Right lobe of liver (tissue), 6 donors: ENCODE measurements around the gene MYO3A. TPM values are rescaled to one million over a fixed set of nuclear protein-coding genes. Genes with fewer than 3 reads are reported as not detected.
"Not testable (repeated sequence)": the region's sequence is repeated elsewhere in the genome, so short reads cannot be mapped to it uniquely, and the experiment has no call there.

Experiments used
- ATAC-seq, 4 donors: fragments of 200-7000 bp; cut with Tn5 transposase; one replicate each; pipeline ENCODE4 v1.9.1; 2020; ENCODE audit warnings: mild to moderate bottlenecking in 4 of 4, moderate library complexity in 4 of 4
- DNase-seq, 3 donors: peaks; one replicate each; pipeline ENCODE4 v3.0.0-alpha.2; 2020
- H3K27ac ChIP-seq, 3 donors: fragments of 200-600 bp; one replicate each; pipeline ENCODE4 v1.8.0; 2022
- H3K27me3 ChIP-seq, 2 donors: fragments of 200-600 bp; one replicate each; pipeline ENCODE4 v1.8.0; 2022
- H3K36me3 ChIP-seq, 4 donors: fragments of 200-600 bp; sonication (generic) in 1 of 4; one replicate each; pipeline versions ENCODE4 v1.5.1 to v1.8.0; 2017 to 2022; ENCODE audit warnings: control low read depth in 1 of 4
- H3K4me1 ChIP-seq, 4 donors: fragments of 200-600 bp; sonication (generic) in 1 of 4; one replicate each; pipeline versions ENCODE4 v1.5.1 to v1.8.0; 2017 to 2022; ENCODE audit warnings: control low read depth in 1 of 4
- H3K4me3 ChIP-seq, 3 donors: fragments of 200-600 bp; one replicate each; pipeline ENCODE4 v1.8.0; 2022
- H3K9me3 ChIP-seq, 4 donors: fragments of 200-600 bp; sonication (generic) in 1 of 4; one replicate each; pipeline versions ENCODE4 v1.5.1 to v1.8.0; 2017 to 2022; ENCODE audit warnings: control low read depth in 1 of 4
- CTCF ChIP-seq, 4 donors: fragments of 200-600 bp in 3 of 4; fragments of 450-650 bp in 1 of 4; IDR thresholded peaks; one replicate each; pipeline versions ENCODE4 v1.5.1 to v1.8.0; 2016 to 2022; ENCODE audit warnings: antibody characterized with exemption in 4 of 4, mild to moderate bottlenecking in 2 of 4
- POLR2A ChIP-seq: fragments of 450-650 bp; IDR thresholded peaks from one replicate; pipeline ENCODE4 v1.6.1; 2017; ENCODE audit warnings: antibody characterized with exemption, mild to moderate bottlenecking
- WGBS: methylation state at CpG from one replicate; pipeline ENCODE4 v1.1.6; 2018; ENCODE audit warnings: low coverage, low lambda C conversion rate; ENCODE audit not compliant: insufficient coverage; ENCODE audit errors: missing lambda C conversion rate; 5-methylcytosine and 5-hydroxymethylcytosine counted together
- intact Hi-C, 2 donors: fragments of 100-400 bp; cut with DNase I; formaldehyde crosslinking; loops; one replicate each; pipeline versions ENCODE4 v1.11.2 to v1.14.1; 2022
- total RNA-seq, 6 experiments: library from RNA; depleted of rRNA in 2 of 6; stranded (reverse); fragments of >200 nt in 2 of 6; fragmentation: NEBNext Ultra II Directional in 3 of 6; extraction: Animal tissue kit (Norgen Biotek cat#: 25700) in 3 of 6; gene quantifications; one replicate each; pipeline versions ENCODE4 v1.1.0 to v1.2.4, GENCODE V29; 2016 to 2023
- donor health status: DM: no; HTN: yes; CAD: no.
- donor health status: DM: no; HTN: no; CAD: no.
- donor health status: DM: no; HTN: no; CAD: no.
- donor health status: DM: no; HTN: yes; CAD: no.
- donor health status: DM: no; HTN: yes; CAD: no.

The MYO3A gene
- total RNA-seq, 6 experiments from 2014 or later = 0.04 to 0.12 (median 0.12) TPM; not detected in 3

- DNase-seq = no peak
- WGBS = 24% methylated on average over 4 of the region's 4 CpGs
- TF ChIP-seq CTCF (IDR thresholded peaks at IDR 0.05) (no peak), POLR2A (no peak)
- H3K27ac ChIP-seq = no peak overlapping the region
- intact Hi-C loops = no loop called here
- no peaks in the 10 kb centered on the region for H3K9me3 ChIP-seq
- H3K4me3 ChIP-seq = no peak overlapping the region
- no peak for ATAC-seq
- H3K4me1 ChIP-seq = no peaks in the 10 kb centered on the region
- H3K27me3 ChIP-seq = no peaks in the 10 kb centered on the region
- no peaks in the 10 kb centered on the region for H3K36me3 ChIP-seq
These were observed 118.3 kb downstream of the MYO3A start for GRCh38 chr10:26052326-26052725.

- H3K27me3 ChIP-seq = no peaks in the 10 kb centered on the region
- intact Hi-C loops = no loop called here
- no peak overlapping the region for H3K4me3 ChIP-seq
- no peak for ATAC-seq
- H3K27ac ChIP-seq = no peak overlapping the region
- no peak for DNase-seq
- TF ChIP-seq CTCF (IDR thresholded peaks at IDR 0.05) = no peak
- no peak for TF ChIP-seq POLR2A
- 38% methylated on average over 1 of the region's 1 CpG for WGBS
- H3K4me1 ChIP-seq = no peaks in the 10 kb centered on the region
- no peaks in the 10 kb centered on the region for H3K9me3 ChIP-seq
- H3K36me3 ChIP-seq = no peaks in the 10 kb centered on the region
These were observed 123.4 kb downstream of the MYO3A start for GRCh38 chr10:26057466-26057865.

DNA sequence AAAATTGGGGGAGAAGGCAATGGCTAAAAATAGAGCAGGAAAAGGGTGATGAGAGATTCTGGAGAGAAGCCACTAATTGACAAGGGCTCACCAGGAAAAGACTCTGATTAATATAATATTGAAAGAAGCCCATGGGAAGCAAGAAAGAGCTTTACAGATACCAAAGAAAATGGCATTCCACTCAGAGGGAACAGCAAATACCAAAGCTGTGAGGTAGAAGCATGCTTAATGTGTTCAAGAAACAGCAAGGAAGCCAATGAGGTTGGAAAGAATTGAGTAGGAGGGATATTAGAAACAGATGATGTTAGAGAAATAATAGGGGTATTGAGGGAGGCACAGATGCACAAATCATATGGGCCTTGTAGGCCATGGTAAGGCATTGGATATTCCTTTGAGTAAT is 130.1 kb downstream of the MYO3A start:
- intact Hi-C loops = no loop called here
- H3K4me1 ChIP-seq = no peaks in the 10 kb centered on the region
- TF ChIP-seq CTCF (IDR thresholded peaks at IDR 0.05) (no peak), POLR2A (no peak)
- no peaks in the 10 kb centered on the region for H3K9me3 ChIP-seq
- ATAC-seq (no peak), DNase-seq (no peak)
- H3K36me3 ChIP-seq = no peaks in the 10 kb centered on the region
- no peak overlapping the region for H3K4me3 ChIP-seq
- H3K27ac ChIP-seq = no peak overlapping the region
- H3K27me3 ChIP-seq = no peaks in the 10 kb centered on the region

DNA sequence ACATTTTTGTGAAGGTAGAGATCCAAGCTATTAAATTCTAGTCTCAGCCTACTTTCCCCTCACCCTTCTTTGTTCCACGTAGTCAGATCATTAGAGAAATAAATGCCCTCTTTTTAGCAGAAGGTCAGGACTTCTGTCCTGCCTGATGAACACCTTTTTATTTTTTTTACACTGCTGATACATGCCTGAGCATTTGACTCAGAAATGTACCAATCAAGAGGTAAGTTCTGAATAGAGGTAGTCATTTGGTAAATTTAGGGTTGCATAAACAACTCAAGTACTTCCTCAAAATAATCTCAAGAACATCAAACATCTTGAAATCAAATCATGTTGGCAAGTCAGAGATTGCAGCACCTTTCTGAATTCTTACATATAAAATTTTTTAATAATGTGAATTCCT is 133.7 kb downstream of the MYO3A start:
- H3K36me3 ChIP-seq = no peaks in the 10 kb centered on the region
- no peak overlapping the region for H3K27ac ChIP-seq
- ATAC-seq = no peak
- TF ChIP-seq CTCF (IDR thresholded peaks at IDR 0.05) (no peak), POLR2A (no peak)
- intact Hi-C loops = no loop called here
- H3K4me1 ChIP-seq = no peaks in the 10 kb centered on the region
- WGBS = 50% methylated on average over 1 of the region's 1 CpG
- H3K9me3 ChIP-seq = no peaks in the 10 kb centered on the region
- H3K27me3 ChIP-seq = no peaks in the 10 kb centered on the region
- DNase-seq = no peak
- no peak overlapping the region for H3K4me3 ChIP-seq

- intact Hi-C loops, H3K36me3 ChIP-seq, H3K4me3 ChIP-seq, ATAC-seq, H3K9me3 ChIP-seq, H3K27ac ChIP-seq, H3K4me1 ChIP-seq, DNase-seq, H3K27me3 ChIP-seq: not testable (repeated sequence)
- WGBS = no CpG with 5 or more reads among the region's 7 CpGs
These were observed 146.9 kb downstream of the MYO3A start for GRCh38 chr10:26080971-26081370.
